ENCODE data around the gene STK10. TPM values are rescaled to one million over a fixed set of nuclear protein-coding genes. Genes with fewer than 3 reads are reported as not detected.

STK10 gene
- total and polyA plus RNA-seq, 2 of the 8 experiments (the other 6 are each of a cell fraction or from before 2014, with no cell fraction given), result 10.5 to 21.4 TPM

- Histone ChIP-seq H3K4ac (replicated peaks; ENCODE audit: insufficient read length, low read depth, low read length) (no peak overlapping the region), H3K4me1 (replicated peaks in 1 of 4; ENCODE audit: control insufficient read depth in 3 of 4, insufficient read depth in 4 of 4, low read length in 3 of 4) (peaks cover 0 to 8% (median 3%) of the 10 kb centered on the region in 4 experiments; a peak in 5 of 7 replicates), H4K8ac (ENCODE audit: extremely low read depth, insufficient read depth, low read length) (no peak overlapping the region), H2BK12ac (ENCODE audit: low read depth, low read length) (0 out of 2 replicates have a peak overlapping the region, but pooled peaks have one; percentile 12), H2BK5ac (ENCODE audit: low read depth, low read length) (no peak overlapping the region), H3K23ac (ENCODE audit: insufficient read length) (no peak overlapping the region), H3K27ac (ENCODE audit: low read depth, low read length) (no peak overlapping the region), H3K27me3 (replicated peaks in 1 of 4; ENCODE audit: control insufficient read depth in 3 of 4, extremely low read depth in 1 of 4, insufficient read depth in 3 of 4, low read length in 3 of 4) (no peaks in the 10 kb centered on the region), H3K14ac (ENCODE audit: insufficient read length) (no peak overlapping the region), H2AFZ (ENCODE audit: low read length) (no peak overlapping the region), H4K20me1 (replicated peaks in 1 of 2; ENCODE audit: control insufficient read depth in 1 of 2, insufficient read depth in 2 of 2, low read length in 2 of 2) (peaks cover 2 to 3% of the 10 kb centered on the region in 2 experiments), H3K36me3 (ENCODE audit: control insufficient read depth in 2 of 4, insufficient read depth in 4 of 4, low read length in 3 of 4) (no peaks in the 10 kb centered on the region), H3K9ac (replicated peaks in 1 of 4; ENCODE audit: extremely low read depth in 1 of 4, low read depth in 3 of 4, low read length in 3 of 4) (no peak overlapping the region), H3K23me2 (ENCODE audit: low read depth, low read length) (no peaks in the 10 kb centered on the region), H3K18ac (ENCODE audit: extremely low read depth, low read length) (no peak overlapping the region), H4K5ac (ENCODE audit: insufficient read length, low read depth, low read length) (no peak overlapping the region), H3K9me3 (ENCODE audit: insufficient read depth in 2 of 2, low read depth in 1 of 2, low read length in 1 of 2) (no peaks in the 10 kb centered on the region), H3K4me3 (ENCODE audit: extremely low read depth in 1 of 4, insufficient read depth in 2 of 4, low read depth in 3 of 4, low read length in 4 of 4) (no peak overlapping the region), H2BK20ac (ENCODE audit: low read length) (no peak overlapping the region), H3K79me1 (ENCODE audit: low read depth, low read length) (no peaks in the 10 kb centered on the region; the same call in 1 of the 2 replicates), H2BK120ac (replicated peaks; ENCODE audit: low read depth, low read length) (no peak overlapping the region), H2BK15ac (ENCODE audit: low read length) (no peak overlapping the region), H4K91ac (replicated peaks; ENCODE audit: insufficient read length, low read length) (no peak overlapping the region), H3K56ac (replicated peaks; ENCODE audit: insufficient read length, low read depth, low read length) (no peak overlapping the region), H2AK5ac (ENCODE audit: low read depth, low read length) (no peak overlapping the region), H3K79me2 (ENCODE audit: control insufficient read depth in 1 of 2, insufficient read depth in 2 of 2, low read length in 2 of 2) (no peaks in the 10 kb centered on the region), H3K4me2 (ENCODE audit: insufficient read depth in 1 of 2, low read depth in 2 of 2, low read length in 2 of 2) (no peak overlapping the region)
- 87% methylated on average over 9 of the region's 9 CpGs; no CpG with 5 or more reads in 1 of the 2 experiments for WGBS, 2 experiments (ENCODE audit: extremely low coverage in 1 of 2, insufficient coverage in 1 of 2, insufficient read length in 1 of 2, insufficient replicate concordance in 2 of 2, low coverage in 1 of 2, low lambda C conversion rate in 2 of 2, missing lambda C conversion rate in 1 of 2)
- no peak for FAIRE-seq
- CTCF ChIA-PET (ENCODE audit: partially characterized antibody), result no interaction called here
- POLR2A ChIA-PET (ENCODE audit: partially characterized antibody), result no interaction called here
- DNase-seq (ENCODE audit: low read depth in 1 of 2, low spot score in 2 of 2), result no peak
- TF ChIP-seq EP300 (IDR thresholded peaks at IDR 0.05; ENCODE audit: borderline replicate concordance in 1 of 2, low read depth in 2 of 2, low read length in 2 of 2), result no peak
- no peak for TF ChIP-seq RNF2 (IDR thresholded peaks at IDR 0.05; ENCODE audit: borderline replicate concordance, low read depth, low read length, missing control alignments, poor library complexity, severe bottlenecking)
- no peak for TF ChIP-seq CEBPB (IDR thresholded peaks at IDR 0.05; ENCODE audit: low read depth, low read length)
- TF ChIP-seq CTBP2 (IDR thresholded peaks at IDR 0.05; ENCODE audit: borderline replicate concordance, insufficient read depth, insufficient read length, low read length), result no peak
- TF ChIP-seq POLR2AphosphoS5 (IDR thresholded peaks at IDR 0.05; ENCODE audit: low read depth, low read length), result no peak
- no peak for TF ChIP-seq RBBP5 (IDR thresholded peaks at IDR 0.05; ENCODE audit: borderline replicate concordance, low read depth, low read length)
- TF ChIP-seq CREB1 (IDR thresholded peaks at IDR 0.05), result no peak
- no peak for TF ChIP-seq CHD1 (IDR thresholded peaks at IDR 0.05; ENCODE audit: low read depth, low read length)
- TF ChIP-seq ZNF274 (IDR thresholded peaks at IDR 0.05; ENCODE audit: borderline replicate concordance, extremely low read depth, low read length), result no peak
- no peak for TF ChIP-seq MAFK (IDR thresholded peaks at IDR 0.05; ENCODE audit: low read depth, low read length)
- TF ChIP-seq SP2 (IDR thresholded peaks at IDR 0.05; ENCODE audit: low read length), result no peak
- TF ChIP-seq ATF3 (IDR thresholded peaks at IDR 0.05; ENCODE audit: insufficient read depth, low read depth, low read length), result no peak
- TF ChIP-seq TEAD4 (IDR thresholded peaks at IDR 0.05; ENCODE audit: low read depth, low read length), result no peak
- TF ChIP-seq KDM4A (IDR thresholded peaks at IDR 0.05; ENCODE audit: low read depth, low read length, severe bottlenecking), result no peak
These were observed 39.6 kb downstream of the STK10 start for GRCh38 chr5:172148381-172148780.

All from H1 (cell line).